ENCODE results near the gene KAZN. TPM values are rescaled to one million over a fixed set of nuclear protein-coding genes. Genes with fewer than 3 reads are reported as not detected.

KAZN gene
- total and polyA plus RNA-seq, 8 donors = 1.2 to 50.7 (median 6.8) TPM

DNA sequence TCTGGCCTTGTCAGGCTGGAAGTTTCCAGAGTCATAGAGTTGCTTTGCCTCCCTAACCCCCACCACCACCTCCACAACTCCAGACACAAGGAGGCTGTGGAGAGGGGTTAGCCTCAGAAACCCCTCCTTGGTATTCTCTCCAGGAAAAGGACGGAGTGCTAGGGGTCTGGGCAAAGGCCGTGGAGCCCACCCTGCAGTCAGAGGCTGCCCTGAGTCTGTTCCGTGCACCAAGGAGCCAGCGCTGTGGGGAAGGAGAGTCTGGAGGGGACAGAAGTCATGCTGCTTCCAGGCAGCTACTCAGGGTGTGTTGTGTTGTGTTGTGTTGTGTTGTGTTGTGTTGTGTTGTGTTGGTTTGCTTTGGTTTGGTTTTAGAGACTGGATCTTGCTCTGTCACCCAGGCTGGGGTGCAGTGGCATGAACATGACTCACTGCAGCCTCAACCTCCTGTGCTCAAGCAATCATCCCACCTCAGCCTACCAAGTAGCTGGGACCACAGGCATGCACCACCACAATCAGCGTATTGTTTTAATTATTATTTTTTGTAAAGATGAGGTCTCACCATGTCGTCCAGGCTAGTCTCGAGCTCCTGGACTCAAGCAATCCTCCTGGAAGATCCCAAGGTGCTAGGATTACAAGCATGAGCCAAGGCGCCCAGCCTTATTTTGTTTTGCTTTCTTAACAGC, 432.9 kb downstream of the KAZN start:
- no peak overlapping the region for H3K4me3 ChIP-seq
- WGBS, 5 donors = 90 to 92% (median 91%) methylated on average over 8 of the region's 8 CpGs
- no peak for DNase-seq

DNA sequence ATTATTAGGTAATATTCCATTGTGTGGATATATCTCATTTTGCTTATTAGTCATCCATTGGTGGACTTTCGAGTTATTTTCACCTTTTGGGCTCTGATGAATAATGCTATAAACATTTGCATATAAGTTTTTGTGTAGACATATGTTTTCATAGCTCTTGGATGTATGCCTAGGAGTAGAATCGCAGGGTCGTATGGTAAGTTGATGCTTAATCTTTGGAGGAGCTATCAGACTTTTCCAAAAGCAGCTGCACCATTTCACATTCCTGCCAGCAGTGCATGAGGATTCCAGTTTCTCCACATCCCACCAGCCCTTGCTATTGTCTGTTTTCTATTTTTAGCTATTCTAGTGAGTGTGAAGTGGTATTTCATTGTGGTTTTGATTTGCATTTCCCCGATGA, 434.8 kb downstream of the KAZN start:
- WGBS, 5 donors = 52 to 64% (median 61%) methylated on average over 4 of the region's 4 CpGs
- Histone ChIP-seq H3K27me3 (no peaks in the 10 kb centered on the region), H3K4me3 (no peak overlapping the region), H3K9me3 (no peaks in the 10 kb centered on the region), H3K36me3 (peaks cover 0 to 15% (median 10%) of the 10 kb centered on the region in 4 donors), H3K27ac (no peak overlapping the region), H3K4me1 (peaks cover 0 to 2% (median 0%) of the 10 kb centered on the region in 4 donors)
- DNase-seq = no peak
- TF ChIP-seq EP300 (IDR thresholded peaks at IDR 0.05) (no peak), POLR2A (IDR thresholded peaks at IDR 0.05) (no peak), POLR2AphosphoS5 (IDR thresholded peaks at IDR 0.05) (no peak), CTCF (IDR thresholded peaks at IDR 0.05) (no peak)
- intact Hi-C loops (cut with DNase I; ENCODE audit: low total_unique reads) = no loop called here

More for the DNA sequence above, 432.9 kb downstream of the KAZN start:
- Histone ChIP-seq H3K27me3 (no peaks in the 10 kb centered on the region), H3K27ac (no peak overlapping the region), H3K4me1 (peaks cover 0 to 12% (median 2%) of the 10 kb centered on the region in 4 donors), H3K9me3 (no peaks in the 10 kb centered on the region), H3K36me3 (peaks cover 0 to 15% (median 10%) of the 10 kb centered on the region in 4 donors)
- TF ChIP-seq POLR2A (IDR thresholded peaks at IDR 0.05) (no peak), POLR2AphosphoS5 (IDR thresholded peaks at IDR 0.05) (no peak), CTCF (IDR thresholded peaks at IDR 0.05) (no peak), EP300 (IDR thresholded peaks at IDR 0.05) (no peak)
- intact Hi-C loops (cut with DNase I; ENCODE audit: low total_unique reads) = no loop called here

DNA sequence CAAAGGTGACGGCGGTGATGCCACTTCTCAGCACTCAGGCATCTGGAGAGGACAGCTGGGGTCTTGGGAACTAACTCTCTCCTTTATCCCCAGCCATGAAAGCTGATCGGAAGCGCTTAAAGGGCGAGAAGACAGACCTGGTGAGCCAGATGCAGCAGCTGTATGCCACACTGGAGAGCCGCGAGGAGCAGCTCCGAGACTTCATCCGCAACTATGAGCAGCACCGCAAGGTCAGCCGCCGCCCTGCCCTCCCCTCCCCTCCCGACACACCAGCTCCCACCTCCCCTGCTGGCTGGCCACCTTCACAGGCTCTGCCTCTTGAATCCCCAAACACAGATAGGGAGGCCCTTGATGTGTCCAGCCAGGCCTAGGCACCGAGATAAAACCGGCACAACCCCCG, 436.2 kb downstream of the KAZN start:
- TF ChIP-seq POLR2A (IDR thresholded peaks at IDR 0.05) = no peak
- TF ChIP-seq CTCF (IDR thresholded peaks at IDR 0.05) = no peak
- no peak for TF ChIP-seq EP300 (IDR thresholded peaks at IDR 0.05)
- no peak for TF ChIP-seq POLR2AphosphoS5 (IDR thresholded peaks at IDR 0.05)
- Histone ChIP-seq H3K36me3 (peaks cover 0 to 15% (median 10%) of the 10 kb centered on the region in 4 donors), H3K4me3 (no peak overlapping the region), H3K27ac (no peak overlapping the region), H3K27me3 (no peaks in the 10 kb centered on the region), H3K4me1 (no peaks in the 10 kb centered on the region), H3K9me3 (no peaks in the 10 kb centered on the region)
- WGBS, 5 donors = 87 to 91% (median 88%) methylated on average over 13 to 16 of the region's 16 CpGs
- DNase-seq = no peak
- intact Hi-C loops (cut with DNase I; ENCODE audit: low total_unique reads) = no loop called here

DNA sequence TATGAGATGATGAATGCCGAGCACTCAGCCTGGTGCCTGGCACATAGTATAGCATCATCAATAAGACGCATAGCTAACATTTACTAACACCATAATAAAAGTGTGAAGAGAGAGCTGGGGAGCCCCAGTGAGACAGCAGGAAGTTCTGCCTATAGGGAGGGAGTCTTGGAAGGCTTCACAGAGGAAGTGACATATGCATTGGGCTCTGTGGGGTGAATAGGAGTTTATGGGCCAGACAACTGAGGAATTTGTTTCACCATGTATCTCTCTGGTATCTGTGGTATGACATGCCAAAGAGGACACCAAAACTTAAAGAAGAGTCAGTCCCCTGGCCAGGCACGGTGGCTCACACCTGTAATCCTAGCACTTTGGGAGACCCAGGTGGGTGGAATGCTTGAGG, 436.8 kb downstream of the KAZN start:
- peaks cover 0 to 15% (median 10%) of the 10 kb centered on the region in 4 donors for H3K36me3 ChIP-seq
- 91 to 95% (median 95%) methylated on average over 3 of the region's 3 CpGs for WGBS, 5 donors
- TF ChIP-seq EP300 (IDR thresholded peaks at IDR 0.05) (no peak), CTCF (IDR thresholded peaks at IDR 0.05) (no peak), POLR2AphosphoS5 (IDR thresholded peaks at IDR 0.05) (no peak), POLR2A (IDR thresholded peaks at IDR 0.05) (no peak)
- H3K4me3 ChIP-seq = no peak overlapping the region
- H3K27ac ChIP-seq = no peak overlapping the region
- no peaks in the 10 kb centered on the region for H3K4me1 ChIP-seq
- H3K27me3 ChIP-seq = no peaks in the 10 kb centered on the region
- intact Hi-C loops (cut with DNase I; ENCODE audit: low total_unique reads) = no loop called here
- DNase-seq = no peak
- no peaks in the 10 kb centered on the region for H3K9me3 ChIP-seq
